Muscle layer of colon (tissue), 2 donors: ENCODE measurements around the gene EEA1.
A peak's percentile ranks its signal among the peaks of the same experiment; 100 is the strongest.

Source experiments
- H3K27ac ChIP-seq: one replicate; pipeline ENCODE4 v1.7.0; 2013; ENCODE audit warnings: low read depth, mild to moderate bottlenecking, low read length, moderate library complexity
- H3K27me3 ChIP-seq, 2 donors: one replicate each; pipeline ENCODE4 v1.7.0; 2013; ENCODE audit warnings: low read length in 2 of 2, mild to moderate bottlenecking in 2 of 2; ENCODE audit not compliant: insufficient read depth in 2 of 2, control insufficient read depth in 1 of 2
- H3K36me3 ChIP-seq: one replicate; pipeline ENCODE4 v1.7.0; 2013; ENCODE audit warnings: mild to moderate bottlenecking, low read length; ENCODE audit not compliant: insufficient read depth
- H3K4me1 ChIP-seq: one replicate; pipeline ENCODE4 v1.7.0; 2013; ENCODE audit warnings: mild to moderate bottlenecking, low read length; ENCODE audit not compliant: insufficient read depth
- H3K4me3 ChIP-seq, 2 donors: one replicate each; pipeline ENCODE4 v1.7.0; 2013; ENCODE audit warnings: low read length in 2 of 2, low read depth in 1 of 2, mild to moderate bottlenecking in 1 of 2, moderate library complexity in 1 of 2
- H3K9ac ChIP-seq: one replicate; pipeline ENCODE4 v1.7.0; 2013; ENCODE audit warnings: low read length
- H3K9me3 ChIP-seq: one replicate; pipeline ENCODE4 v1.7.0; 2013; ENCODE audit warnings: mild to moderate bottlenecking, low read length
- donor health status: abdominal sarcoma.
- donor health status: Adenocarcinoma of cecum.

EEA1 gene

DNA sequence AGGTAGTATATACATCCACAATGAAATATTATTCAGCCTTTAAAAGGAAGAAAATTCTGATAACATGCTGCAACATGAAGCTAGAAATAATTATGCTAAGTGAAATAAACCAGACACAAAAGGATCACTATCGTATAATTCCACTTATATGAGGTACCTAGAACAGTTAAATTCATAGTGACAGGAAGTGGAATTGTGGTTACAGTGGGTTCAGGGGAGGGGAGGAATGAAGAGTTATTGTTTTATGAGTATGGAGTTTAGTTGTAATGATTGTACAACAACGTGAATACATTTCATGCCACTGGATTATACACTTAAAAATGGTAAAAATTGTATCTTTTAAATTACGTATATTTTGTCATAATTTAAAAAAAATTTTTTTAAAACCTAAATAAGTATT, 21.0 kb downstream of the EEA1 start:
- Histone ChIP-seq H3K4me1 (peaks cover 3% of the 10 kb centered on the region), H3K4me3 (no peak overlapping the region), H3K27me3 (no peaks in the 10 kb centered on the region), H3K9ac (no peak overlapping the region), H3K9me3 (peaks cover 4% of the 10 kb centered on the region), H3K27ac (no peak overlapping the region), H3K36me3 (no peaks in the 10 kb centered on the region)

DNA sequence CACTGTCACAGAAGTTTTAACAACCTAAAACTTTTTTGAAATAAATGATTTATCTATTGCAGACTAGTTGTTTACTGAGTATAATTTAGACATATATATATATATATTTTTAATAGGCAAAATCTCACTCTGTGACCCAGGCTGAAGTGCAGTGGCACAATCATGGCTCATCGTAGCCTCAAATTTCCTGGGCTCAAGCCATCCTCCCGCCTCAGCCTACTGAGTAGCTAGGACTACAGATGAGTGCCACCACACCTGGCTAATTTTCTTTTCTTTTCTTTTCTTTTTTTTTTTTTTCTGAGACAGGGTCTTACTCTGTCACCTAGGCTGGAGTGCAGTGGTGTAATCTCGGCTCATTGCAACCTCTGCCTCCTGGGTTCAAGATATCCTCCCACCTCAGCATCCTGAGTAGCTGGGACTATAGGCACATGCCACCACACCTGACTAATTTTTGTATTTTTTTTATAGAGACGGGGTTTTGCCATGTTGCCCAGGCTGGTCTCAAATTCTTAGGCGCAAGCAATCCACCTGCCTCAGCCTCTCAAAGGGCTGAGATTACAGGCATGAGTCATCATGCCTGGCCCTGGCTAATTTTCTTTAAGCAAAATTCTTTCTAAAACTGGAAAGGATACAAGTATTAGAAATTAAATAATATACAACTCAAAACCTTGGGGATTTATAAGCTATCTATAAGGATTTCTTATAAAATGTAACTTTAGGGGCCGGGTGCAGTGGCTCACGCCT, 23.1 kb downstream of the EEA1 start:
- Histone ChIP-seq H3K4me1 (no peaks in the 10 kb centered on the region), H3K27me3 (no peaks in the 10 kb centered on the region), H3K4me3 (no peak overlapping the region), H3K9ac (no peak overlapping the region), H3K27ac (no peak overlapping the region), H3K36me3 (no peaks in the 10 kb centered on the region), H3K9me3 (peaks cover 4% of the 10 kb centered on the region)

DNA sequence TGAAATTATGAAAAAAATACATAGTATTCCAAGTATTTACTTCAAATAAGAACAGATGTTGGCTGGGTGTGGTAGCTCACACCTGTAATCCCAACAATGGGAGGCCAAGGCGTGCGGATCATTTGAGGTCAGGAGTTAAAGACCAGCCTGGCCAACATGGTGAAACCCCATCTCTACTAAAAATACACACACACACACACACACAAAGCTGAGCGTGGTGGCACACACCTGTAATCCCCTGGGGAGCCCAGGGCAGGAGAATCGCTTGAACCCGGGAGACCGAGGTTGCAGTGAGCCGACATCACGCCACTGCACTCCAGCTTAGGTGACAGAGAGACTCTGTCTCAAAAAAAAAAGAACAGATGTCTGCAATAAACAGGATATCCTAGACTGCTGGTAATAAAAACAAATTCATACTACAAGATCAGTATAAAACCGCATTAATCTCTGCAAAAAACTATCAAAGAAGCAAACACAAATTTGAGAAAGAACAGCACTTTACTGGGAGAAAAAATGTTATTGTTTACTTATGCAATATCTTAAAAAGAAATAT, 23.8 kb downstream of the EEA1 start:
- Histone ChIP-seq H3K27ac (no peak overlapping the region), H3K4me1 (no peaks in the 10 kb centered on the region), H3K9me3 (peaks cover 4% of the 10 kb centered on the region), H3K4me3 (no peak overlapping the region), H3K36me3 (no peaks in the 10 kb centered on the region), H3K9ac (no peak overlapping the region), H3K27me3 (no peaks in the 10 kb centered on the region)

DNA sequence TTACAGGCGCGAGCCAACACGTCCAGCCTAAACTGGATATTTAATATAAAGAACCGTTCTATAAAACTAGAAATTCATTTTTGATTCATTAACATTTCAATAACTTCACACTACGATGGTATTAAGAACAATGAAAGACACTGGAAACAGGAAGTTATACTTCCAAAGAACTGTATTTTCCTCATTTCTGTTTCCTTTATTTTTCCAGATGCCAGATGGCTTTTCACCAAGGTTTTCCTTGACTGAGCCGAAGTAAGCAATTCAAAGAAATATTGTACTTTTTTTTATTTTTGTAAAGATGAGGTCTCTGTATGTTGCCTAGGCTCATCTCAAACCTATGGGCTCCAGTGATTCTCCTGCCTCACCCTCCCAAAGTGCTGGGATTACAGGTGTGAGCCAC, 28.2 kb downstream of the EEA1 start:
- no peaks in the 10 kb centered on the region for H3K9me3 ChIP-seq
- no peaks in the 10 kb centered on the region for H3K36me3 ChIP-seq
- no peak overlapping the region for H3K4me3 ChIP-seq
- H3K9ac ChIP-seq: no peak overlapping the region
- H3K4me1 ChIP-seq: peaks cover 16% of the 10 kb centered on the region
- H3K27ac ChIP-seq: no peak overlapping the region
- H3K27me3 ChIP-seq: no peaks in the 10 kb centered on the region

DNA sequence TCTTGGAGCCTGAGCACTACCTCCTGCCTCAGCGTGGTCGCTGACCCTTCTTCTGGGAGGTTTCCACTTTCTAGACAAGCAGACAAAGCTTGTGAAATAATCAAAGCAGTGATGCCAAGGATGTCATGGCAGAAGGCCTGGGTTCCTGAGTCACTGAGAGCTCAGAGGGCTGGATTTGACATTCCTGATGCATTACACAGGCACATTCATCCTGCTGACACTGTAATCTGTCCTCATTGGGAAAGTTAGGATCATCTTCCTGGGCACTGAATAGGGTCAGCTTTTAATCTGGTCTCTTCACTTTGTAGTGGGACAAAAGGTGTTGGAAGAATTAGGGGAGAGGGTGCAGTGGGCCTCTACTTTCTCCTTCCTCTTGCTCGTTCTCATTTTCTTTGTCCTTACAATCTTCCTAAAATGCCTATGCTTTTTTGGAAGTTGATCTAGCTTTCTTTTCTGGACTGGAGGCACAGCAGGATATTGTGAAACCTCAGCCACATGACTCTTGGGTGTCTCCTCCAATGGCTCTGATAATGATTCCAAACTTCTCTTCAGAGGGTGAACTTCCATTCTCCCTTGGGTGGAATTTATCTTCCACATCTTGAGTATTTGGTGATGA, 29.6 kb downstream of the EEA1 start:
- H3K4me1 ChIP-seq: peaks cover 16% of the 10 kb centered on the region
- H3K9me3 ChIP-seq: no peaks in the 10 kb centered on the region
- H3K4me3 ChIP-seq: no peak overlapping the region
- H3K27me3 ChIP-seq: no peaks in the 10 kb centered on the region
- no peak overlapping the region for H3K9ac ChIP-seq
- H3K36me3 ChIP-seq: no peaks in the 10 kb centered on the region
- H3K27ac ChIP-seq: peak overlapping the region; percentile 70

DNA sequence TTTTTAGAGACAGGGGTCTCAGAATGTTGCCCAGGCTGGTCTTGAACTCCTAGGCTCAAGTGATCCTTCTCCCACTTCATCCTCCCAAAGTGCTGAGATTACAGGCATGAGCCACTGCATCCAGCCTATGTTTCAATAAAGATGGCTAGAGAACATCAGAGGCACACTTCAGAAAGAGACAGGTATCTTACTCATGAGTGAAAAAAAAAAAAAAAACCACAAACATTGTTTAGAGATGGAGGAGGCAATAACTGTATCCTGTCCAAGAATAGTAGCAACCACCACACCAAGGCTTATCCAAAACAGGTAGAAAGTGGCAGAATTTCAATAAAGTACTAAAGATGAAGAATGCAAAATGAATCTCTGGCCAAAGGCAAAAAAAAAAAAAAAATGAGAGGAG, 30.3 kb downstream of the EEA1 start:
- Histone ChIP-seq H3K27ac (peak overlapping the region; percentile 70), H3K9me3 (no peaks in the 10 kb centered on the region), H3K27me3 (no peaks in the 10 kb centered on the region), H3K36me3 (no peaks in the 10 kb centered on the region), H3K4me3 (no peak overlapping the region), H3K4me1 (peaks cover 16% of the 10 kb centered on the region), H3K9ac (no peak overlapping the region)

DNA sequence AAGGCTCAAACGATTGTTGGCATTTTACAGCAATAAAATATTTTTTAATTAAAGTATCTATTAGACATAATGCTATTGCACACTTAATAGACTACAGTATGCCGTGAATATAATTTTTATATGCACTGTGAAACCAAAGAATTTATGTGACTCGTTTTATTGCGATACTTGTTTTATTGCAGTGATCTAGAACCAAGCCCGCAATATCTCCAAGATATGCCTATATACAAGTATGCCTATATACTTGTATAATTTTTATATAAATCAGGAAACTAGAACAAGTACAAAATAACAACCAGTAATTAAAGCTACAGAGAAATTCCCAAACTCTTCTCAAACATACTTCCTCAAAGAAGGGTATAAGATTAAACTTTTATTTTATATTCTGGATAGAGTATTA, 31.3 kb downstream of the EEA1 start:
- Histone ChIP-seq H3K27ac (no peak overlapping the region), H3K9me3 (no peaks in the 10 kb centered on the region), H3K4me3 (no peak overlapping the region), H3K9ac (no peak overlapping the region), H3K36me3 (no peaks in the 10 kb centered on the region), H3K4me1 (peaks cover 16% of the 10 kb centered on the region), H3K27me3 (no peaks in the 10 kb centered on the region)

DNA sequence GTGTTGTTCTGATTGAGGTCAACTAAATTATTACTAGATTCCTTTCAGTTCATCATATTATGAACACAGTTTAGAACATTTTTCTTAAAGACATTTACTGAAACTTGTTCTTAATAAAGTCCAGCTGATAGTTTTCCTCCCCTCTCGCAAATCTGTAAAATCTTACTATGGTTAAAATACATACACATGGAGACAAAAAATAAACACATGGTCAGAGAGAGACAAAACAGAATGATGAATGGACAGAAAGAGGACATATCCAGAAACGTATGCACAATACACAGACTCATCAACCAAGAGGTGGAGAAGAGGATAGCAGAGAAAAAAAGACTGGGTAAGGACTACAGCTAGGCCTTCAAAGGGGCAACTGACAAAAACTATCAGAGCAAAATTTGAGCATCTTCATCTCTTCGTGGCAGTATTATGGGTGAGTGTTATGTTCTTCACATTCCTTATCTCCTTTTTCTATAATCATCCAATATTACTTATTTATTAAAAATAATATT, 38.4 kb downstream of the EEA1 start:
- H3K4me3 ChIP-seq: no peak overlapping the region
- no peak overlapping the region for H3K27ac ChIP-seq
- H3K9me3 ChIP-seq: no peaks in the 10 kb centered on the region
- H3K27me3 ChIP-seq: no peaks in the 10 kb centered on the region
- no peak overlapping the region for H3K9ac ChIP-seq
- H3K36me3 ChIP-seq: peaks cover 6% of the 10 kb centered on the region
- peaks cover 13% of the 10 kb centered on the region for H3K4me1 ChIP-seq

DNA sequence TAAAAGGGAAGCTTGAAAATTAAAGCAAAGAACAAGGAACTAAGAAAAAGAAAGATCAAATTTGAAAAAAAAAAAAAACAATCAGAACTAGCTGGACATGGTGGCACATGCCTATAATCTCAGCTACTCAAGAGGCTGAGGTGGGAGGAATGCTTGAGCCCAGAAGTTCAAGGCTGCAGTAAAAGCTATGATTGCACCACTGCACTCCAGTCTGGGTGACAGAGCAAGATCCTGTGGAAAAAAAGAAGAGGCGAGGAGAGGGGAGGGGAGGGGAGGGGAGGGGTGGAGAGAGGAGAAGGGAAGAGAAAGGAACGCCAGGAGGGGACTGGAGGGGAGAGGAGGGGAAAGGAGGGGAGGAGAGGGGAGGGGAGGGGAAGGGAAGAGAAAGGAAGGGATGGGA, 43.0 kb downstream of the EEA1 start:
- Histone ChIP-seq H3K4me1 (peaks cover 5% of the 10 kb centered on the region), H3K36me3 (peaks cover 6% of the 10 kb centered on the region), H3K9me3 (no peaks in the 10 kb centered on the region), H3K4me3 (no peak overlapping the region), H3K27me3 (no peaks in the 10 kb centered on the region), H3K27ac (no peak overlapping the region), H3K9ac (no peak overlapping the region)

DNA sequence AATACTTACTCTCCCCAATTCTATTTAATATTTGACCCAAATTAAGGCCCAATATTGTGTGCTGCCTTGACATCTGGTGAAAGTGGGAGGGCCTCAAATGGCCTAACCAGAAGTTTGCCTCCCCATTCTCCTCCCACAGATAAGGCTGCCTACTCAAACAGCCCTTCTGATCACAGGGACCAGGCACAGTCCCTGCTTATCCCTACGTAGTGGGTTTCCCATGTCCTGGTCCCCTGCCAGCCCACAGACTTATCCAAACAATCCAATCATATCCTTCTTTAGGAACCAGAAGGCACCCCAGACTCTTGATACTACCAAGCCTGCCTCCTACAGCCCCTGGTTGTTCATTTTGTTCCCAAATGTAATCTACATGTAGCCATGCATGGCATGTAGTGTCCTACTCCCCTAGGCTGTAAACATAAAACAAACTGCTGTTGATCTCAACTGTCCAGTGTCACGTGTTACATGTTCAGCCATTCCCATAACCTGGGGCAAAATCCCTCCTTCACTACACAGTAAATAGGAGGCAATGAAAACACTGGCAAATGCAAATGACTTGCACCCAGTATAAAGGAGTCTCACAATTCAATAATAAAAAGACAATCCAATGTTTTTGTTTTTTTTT, 49.3 kb downstream of the EEA1 start:
- H3K9ac ChIP-seq: no peak overlapping the region
- no peaks in the 10 kb centered on the region for H3K36me3 ChIP-seq
- no peak overlapping the region for H3K4me3 ChIP-seq
- no peaks in the 10 kb centered on the region for H3K4me1 ChIP-seq
- H3K27me3 ChIP-seq: no peaks in the 10 kb centered on the region
- H3K9me3 ChIP-seq: no peaks in the 10 kb centered on the region
- no peak overlapping the region for H3K27ac ChIP-seq

DNA sequence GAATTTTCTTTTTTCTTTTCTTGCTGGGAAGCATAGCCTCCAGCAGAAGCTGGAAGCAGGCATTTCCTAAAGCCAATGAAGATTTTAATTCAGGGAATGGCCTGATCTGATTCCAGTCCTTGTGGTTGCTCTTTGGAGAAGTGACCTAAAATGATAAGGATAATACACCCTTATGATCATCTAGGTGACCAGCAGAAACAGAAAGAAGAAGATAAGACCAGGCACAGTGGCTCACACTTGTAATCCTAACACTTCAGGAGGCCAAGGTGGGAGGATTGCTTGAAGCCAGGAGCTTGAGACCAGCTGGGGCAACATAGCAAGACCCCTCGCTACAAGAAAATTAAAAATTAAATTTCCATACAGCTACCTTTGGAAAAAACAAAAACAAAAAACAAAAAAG, 51.2 kb downstream of the EEA1 start:
- no peaks in the 10 kb centered on the region for H3K27me3 ChIP-seq
- no peaks in the 10 kb centered on the region for H3K36me3 ChIP-seq
- no peak overlapping the region for H3K4me3 ChIP-seq
- no peak overlapping the region for H3K9ac ChIP-seq
- H3K4me1 ChIP-seq: no peaks in the 10 kb centered on the region
- no peaks in the 10 kb centered on the region for H3K9me3 ChIP-seq
- no peak overlapping the region for H3K27ac ChIP-seq
